ENCODE measurements around the gene TACO1.
A peak's percentile ranks its signal among the peaks of the same experiment; 100 is the strongest.

DNA sequence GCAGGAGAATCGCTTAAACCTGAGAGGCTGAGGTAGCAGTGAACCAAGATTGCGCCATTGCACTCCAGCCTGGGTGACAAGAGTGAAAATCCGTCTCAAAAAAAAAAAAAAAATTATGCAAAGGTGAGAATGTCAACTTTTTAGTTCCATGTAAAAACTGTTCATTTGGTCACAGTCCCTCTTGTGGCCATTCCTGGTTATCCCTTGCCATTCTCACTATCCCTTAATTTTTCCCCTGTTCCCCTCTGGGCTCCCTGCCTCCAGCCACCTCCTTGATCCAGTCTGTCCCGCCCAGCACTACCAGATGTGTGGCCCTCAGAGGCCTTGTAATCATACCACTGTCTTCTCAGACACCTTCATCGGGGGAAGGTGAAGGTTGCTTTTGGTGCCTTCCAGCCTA is 27.1 kb upstream of the TACO1 start:
- TF ChIP-seq, protein P1, sequence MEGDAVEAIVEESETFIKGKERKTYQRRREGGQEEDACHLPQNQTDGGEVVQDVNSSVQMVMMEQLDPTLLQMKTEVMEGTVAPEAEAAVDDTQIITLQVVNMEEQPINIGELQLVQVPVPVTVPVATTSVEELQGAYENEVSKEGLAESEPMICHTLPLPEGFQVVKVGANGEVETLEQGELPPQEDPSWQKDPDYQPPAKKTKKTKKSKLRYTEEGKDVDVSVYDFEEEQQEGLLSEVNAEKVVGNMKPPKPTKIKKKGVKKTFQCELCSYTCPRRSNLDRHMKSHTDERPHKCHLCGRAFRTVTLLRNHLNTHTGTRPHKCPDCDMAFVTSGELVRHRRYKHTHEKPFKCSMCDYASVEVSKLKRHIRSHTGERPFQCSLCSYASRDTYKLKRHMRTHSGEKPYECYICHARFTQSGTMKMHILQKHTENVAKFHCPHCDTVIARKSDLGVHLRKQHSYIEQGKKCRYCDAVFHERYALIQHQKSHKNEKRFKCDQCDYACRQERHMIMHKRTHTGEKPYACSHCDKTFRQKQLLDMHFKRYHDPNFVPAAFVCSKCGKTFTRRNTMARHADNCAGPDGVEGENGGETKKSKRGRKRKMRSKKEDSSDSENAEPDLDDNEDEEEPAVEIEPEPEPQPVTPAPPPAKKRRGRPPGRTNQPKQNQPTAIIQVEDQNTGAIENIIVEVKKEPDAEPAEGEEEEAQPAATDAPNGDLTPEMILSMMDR (IDR thresholded peaks at IDR 0.05; ENCODE audit: low read depth, low read length, poor library complexity, severe bottlenecking) = peak; percentile 34
- TF ChIP-seq EZH2phosphoT487 (IDR thresholded peaks at IDR 0.05; ENCODE audit: borderline replicate concordance, low read length) = no peak
